GM18858 (cell line): Measurements from ENCODE around the gene MAPKBP1.

Experiments
- ATAC-seq: cut with Tn5 transposase; IDR thresholded peaks from one replicate; pipeline ENCODE4 v1.9.1; 2021; ENCODE audit not compliant: unreplicated experiment

MAPKBP1 gene

GRCh38 chr15:41806291-41807181, 32.3 kb downstream of the MAPKBP1 start:
- ATAC-seq: no peak

DNA sequence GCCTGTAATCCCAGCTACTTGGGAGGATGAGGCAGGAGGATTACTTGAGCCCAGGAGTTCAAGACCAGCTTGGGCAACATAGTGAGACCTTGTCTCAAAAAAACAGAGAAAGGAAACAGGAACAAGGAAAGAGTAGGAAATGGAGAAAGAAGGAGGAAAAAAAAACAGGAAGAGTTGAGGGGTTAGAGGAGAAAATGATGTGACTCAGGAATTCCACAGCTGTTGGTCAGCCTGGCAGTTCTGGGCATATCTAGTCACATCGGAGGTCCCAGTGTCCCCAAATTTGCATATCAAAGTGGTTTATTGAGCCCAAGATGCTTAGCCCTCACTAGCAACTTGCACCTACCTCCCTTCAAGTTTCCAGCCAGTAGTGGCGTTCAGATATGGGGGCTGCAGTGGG, 34.8 kb downstream of the MAPKBP1 start:
- ATAC-seq: no peak

DNA sequence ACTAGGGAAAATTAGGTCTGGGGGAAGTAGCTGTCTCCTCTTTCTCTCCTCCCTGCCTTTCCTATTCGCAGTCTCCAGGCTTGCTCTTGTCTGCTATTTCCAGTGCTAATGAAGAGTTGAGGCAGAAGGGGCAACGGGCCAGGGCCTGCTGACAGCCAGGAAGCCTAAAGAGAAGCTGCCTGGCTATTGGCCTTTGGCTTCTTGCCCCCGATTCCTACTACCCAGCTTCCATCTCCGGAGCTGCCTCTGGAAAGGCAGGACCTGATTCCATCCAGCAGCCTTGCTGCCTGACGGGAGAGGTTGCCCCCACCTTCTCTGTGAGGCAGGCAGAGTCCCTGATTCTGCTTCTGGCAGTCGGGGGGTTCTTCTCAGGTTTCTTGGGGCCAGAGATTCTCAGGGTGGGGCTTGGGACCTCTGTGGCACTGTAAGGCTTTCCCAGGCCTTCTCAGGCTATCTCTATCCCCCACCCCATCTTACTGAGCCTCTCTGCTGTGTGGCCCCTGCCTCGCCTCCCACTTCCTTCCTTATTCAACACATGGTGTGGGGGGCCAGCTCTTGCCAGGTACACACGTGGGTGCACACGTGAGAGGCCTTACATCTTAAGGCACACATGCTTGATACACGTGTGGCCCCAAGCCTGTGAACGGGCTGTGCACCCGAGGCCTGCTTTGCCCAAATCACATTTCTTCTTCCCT, 35.4 kb downstream of the MAPKBP1 start:
- ATAC-seq: no peak

DNA sequence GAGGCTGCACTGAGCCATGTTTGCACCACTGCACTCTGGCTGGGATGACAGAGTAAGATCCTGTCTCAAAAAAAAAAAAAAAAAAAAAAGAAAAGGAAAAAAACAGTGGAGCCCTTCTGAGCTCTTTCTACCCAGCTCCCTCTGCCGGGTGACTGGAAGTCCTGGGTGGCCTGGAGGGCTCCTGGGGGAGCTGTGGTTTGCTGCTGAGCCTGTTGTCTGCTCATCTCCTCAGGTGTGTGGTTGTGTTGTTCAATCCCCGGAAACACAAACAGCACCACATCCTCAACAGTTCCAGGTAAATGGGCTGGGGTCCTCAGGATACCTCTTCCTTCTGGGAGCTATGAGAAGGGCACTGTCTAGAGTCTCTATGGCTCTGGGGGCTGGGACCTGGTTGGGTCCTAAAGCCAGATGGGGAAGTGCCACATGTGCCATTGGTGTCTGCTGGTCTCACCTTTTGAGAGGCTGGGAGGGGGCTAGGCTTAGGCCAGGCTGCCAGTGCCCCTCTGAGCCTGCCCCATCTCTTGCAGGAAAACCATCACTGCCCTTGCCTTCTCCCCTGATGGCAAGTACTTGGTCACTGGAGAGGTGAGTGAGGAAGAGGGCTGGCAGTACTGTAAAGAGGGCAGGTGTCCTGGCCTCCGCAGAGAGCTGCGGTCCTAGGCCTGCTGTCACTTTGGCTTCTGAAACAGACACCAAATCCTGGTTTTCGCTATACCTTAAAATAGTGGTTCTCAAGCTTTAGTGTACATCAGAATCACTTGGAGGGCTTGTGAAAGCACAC, 36.6 kb downstream of the MAPKBP1 start:
- ATAC-seq: no peak

GRCh38 chr15:41811432-41812195, 37.3 kb downstream of the MAPKBP1 start:
- no peak for ATAC-seq

GRCh38 chr15:41812820-41813375, 38.6 kb downstream of the MAPKBP1 start:
- no peak for ATAC-seq

DNA sequence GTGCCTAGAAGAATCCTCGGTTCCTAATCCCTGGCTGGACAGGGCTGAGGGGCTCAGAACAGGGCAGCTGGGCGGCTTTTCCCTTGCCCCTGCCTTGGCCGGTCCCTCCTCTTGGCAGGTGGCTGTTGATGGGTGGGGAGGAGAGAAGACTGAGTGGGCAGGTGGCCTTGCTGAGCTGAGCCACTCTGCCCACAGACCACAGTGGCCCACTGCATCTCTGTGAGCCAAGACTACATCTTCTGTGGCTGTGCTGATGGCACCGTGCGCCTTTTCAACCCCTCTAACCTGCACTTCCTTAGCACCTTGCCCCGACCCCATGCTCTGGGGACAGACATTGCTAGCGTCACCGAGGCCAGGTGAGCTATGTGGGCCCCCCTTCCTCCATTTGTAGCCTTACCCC, 39.1 kb downstream of the MAPKBP1 start:
- no peak for ATAC-seq

- ATAC-seq: no peak
These were observed 40.2 kb downstream of the MAPKBP1 start for GRCh38 chr15:41814534-41814933.

DNA sequence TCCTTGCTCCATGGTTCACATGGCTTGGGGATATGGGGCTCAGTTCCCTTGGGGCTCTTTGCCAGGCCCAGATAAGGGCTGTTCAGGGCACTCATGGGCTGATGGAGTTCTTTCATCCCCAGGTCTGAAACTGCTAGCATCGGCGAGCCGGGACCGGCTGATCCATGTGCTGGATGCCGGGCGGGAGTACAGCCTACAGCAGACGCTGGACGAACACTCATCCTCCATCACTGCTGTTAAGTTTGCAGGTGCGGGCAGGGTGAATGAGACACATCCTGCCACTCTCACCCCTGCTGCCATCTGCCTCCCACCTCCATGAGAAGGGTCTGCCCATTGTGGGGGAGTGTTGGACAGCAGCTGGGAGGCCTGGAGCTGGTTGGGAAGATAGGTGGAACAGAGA, 42.5 kb downstream of the MAPKBP1 start:
- ATAC-seq: no peak

- ATAC-seq: no peak
These were observed 43.0 kb downstream of the MAPKBP1 start for GRCh38 chr15:41817327-41817726.

GRCh38 chr15:41817781-41818180, 43.5 kb downstream of the MAPKBP1 start:
- no peak for ATAC-seq

GRCh38 chr15:41819455-41820050, 45.3 kb downstream of the MAPKBP1 start:
- no peak for ATAC-seq

- ATAC-seq: no peak
These were observed 46.6 kb downstream of the MAPKBP1 start for GRCh38 chr15:41820791-41821423.

- ATAC-seq: no peak
These were observed 47.5 kb downstream of the MAPKBP1 start for GRCh38 chr15:41821831-41822230.

- no peak for ATAC-seq
These were observed 48.2 kb downstream of the MAPKBP1 start for GRCh38 chr15:41822471-41822870.

GRCh38 chr15:41822957-41823356, 48.7 kb downstream of the MAPKBP1 start:
- no peak for ATAC-seq

DNA sequence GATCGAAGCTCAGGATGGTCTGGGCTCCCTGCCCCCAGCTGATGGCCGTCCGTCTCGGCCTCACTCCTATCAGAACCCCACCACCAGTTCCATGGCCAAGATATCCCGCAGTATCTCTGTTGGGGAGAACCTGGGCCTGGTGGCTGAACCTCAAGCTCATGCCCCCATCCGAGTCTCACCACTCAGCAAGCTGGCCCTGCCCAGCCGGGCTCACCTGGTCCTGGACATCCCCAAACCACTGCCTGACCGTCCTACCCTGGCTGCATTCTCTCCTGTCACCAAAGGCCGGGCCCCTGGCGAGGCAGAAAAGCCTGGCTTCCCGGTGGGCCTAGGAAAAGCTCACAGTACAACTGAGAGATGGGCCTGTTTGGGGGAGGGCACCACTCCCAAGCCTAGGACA, 49.2 kb downstream of the MAPKBP1 start:
- ATAC-seq: no peak

GRCh38 chr15:41824062-41824745, 49.9 kb downstream of the MAPKBP1 start:
- ATAC-seq: no peak

DNA sequence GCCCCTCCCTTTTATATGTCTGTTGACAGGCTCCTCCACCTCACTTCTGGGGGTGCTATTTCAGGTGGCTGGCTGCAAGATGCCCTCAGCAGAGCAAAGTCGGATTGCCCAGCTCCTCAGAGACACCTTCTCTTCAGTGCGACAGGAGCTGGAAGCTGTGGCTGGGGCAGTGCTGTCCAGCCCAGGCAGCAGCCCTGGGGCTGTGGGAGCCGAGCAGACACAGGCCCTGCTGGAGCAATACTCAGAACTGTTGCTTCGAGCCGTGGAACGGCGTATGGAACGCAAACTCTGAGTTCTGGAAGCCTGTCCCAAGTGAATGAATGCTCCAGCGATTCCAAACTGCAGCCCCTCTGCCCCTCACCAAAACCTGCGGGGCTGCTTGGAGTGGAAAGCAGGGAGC, 50.9 kb downstream of the MAPKBP1 start:
- no peak for ATAC-seq
